ENCODE data around the gene RAI14. TPM values are rescaled to one million over a fixed set of nuclear protein-coding genes. Genes with fewer than 3 reads are reported as not detected.

The RAI14 gene
- total RNA-seq, 1 donor from 2014 or later: 11.5 TPM

- Histone ChIP-seq H3K27ac (ENCODE audit: low read depth, low read length) (no peak overlapping the region), H3K4me1 (ENCODE audit: control insufficient read depth in 3 of 3, insufficient read depth in 3 of 3, low read length in 3 of 3) (no peaks in the 10 kb centered on the region), H3K9me3 (ENCODE audit: control insufficient read depth in 3 of 3, low read length in 3 of 3) (no peaks in the 10 kb centered on the region), H3K36me3 (ENCODE audit: control insufficient read depth in 3 of 3, insufficient read depth in 3 of 3, low read length in 3 of 3) (no peaks in the 10 kb centered on the region), H3K9ac (ENCODE audit: low read depth in 1 of 3, low read length in 3 of 3) (no peak overlapping the region), H3K4me3 (ENCODE audit: low read length in 3 of 3) (no peak overlapping the region), H3K27me3 (ENCODE audit: control insufficient read depth in 3 of 3, insufficient read depth in 3 of 3, low read length in 3 of 3) (no peaks in the 10 kb centered on the region)
Measured at GRCh38 chr5:34685485-34686165, 29.5 kb downstream of the RAI14 start.

GRCh38 chr5:34686762-34687268 is 30.7 kb downstream of the RAI14 start:
- no peaks in the 10 kb centered on the region for H3K9me3 ChIP-seq (ENCODE audit: control insufficient read depth in 3 of 3, low read length in 3 of 3)
- no peak overlapping the region for H3K9ac ChIP-seq (ENCODE audit: low read depth in 1 of 3, low read length in 3 of 3)
- peaks cover 0 to 2% (median 0%) of the 10 kb centered on the region in 3 donors for H3K4me1 ChIP-seq (ENCODE audit: control insufficient read depth in 3 of 3, insufficient read depth in 3 of 3, low read length in 3 of 3)
- H3K4me3 ChIP-seq (ENCODE audit: low read length in 3 of 3): no peak overlapping the region
- H3K27ac ChIP-seq (ENCODE audit: low read depth, low read length): no peak overlapping the region
- no peaks in the 10 kb centered on the region for H3K27me3 ChIP-seq (ENCODE audit: control insufficient read depth in 3 of 3, insufficient read depth in 3 of 3, low read length in 3 of 3)
- no peaks in the 10 kb centered on the region for H3K36me3 ChIP-seq (ENCODE audit: control insufficient read depth in 3 of 3, insufficient read depth in 3 of 3, low read length in 3 of 3)

GRCh38 chr5:34687269-34688011 is 31.3 kb downstream of the RAI14 start:
- H3K9me3 ChIP-seq (ENCODE audit: control insufficient read depth in 3 of 3, low read length in 3 of 3): no peaks in the 10 kb centered on the region
- no peak overlapping the region for H3K4me3 ChIP-seq (ENCODE audit: low read length in 3 of 3)
- H3K36me3 ChIP-seq (ENCODE audit: control insufficient read depth in 3 of 3, insufficient read depth in 3 of 3, low read length in 3 of 3): no peaks in the 10 kb centered on the region
- peaks cover 0 to 2% (median 0%) of the 10 kb centered on the region in 3 donors for H3K4me1 ChIP-seq (ENCODE audit: control insufficient read depth in 3 of 3, insufficient read depth in 3 of 3, low read length in 3 of 3)
- H3K27ac ChIP-seq (ENCODE audit: low read depth, low read length): no peak overlapping the region
- H3K27me3 ChIP-seq (ENCODE audit: control insufficient read depth in 3 of 3, insufficient read depth in 3 of 3, low read length in 3 of 3): no peaks in the 10 kb centered on the region
- no peak overlapping the region for H3K9ac ChIP-seq (ENCODE audit: low read depth in 1 of 3, low read length in 3 of 3)

- H3K27ac ChIP-seq (ENCODE audit: low read depth, low read length): no peak overlapping the region
- no peak overlapping the region for H3K9ac ChIP-seq (ENCODE audit: low read depth in 1 of 3, low read length in 3 of 3)
- H3K4me1 ChIP-seq (ENCODE audit: control insufficient read depth in 3 of 3, insufficient read depth in 3 of 3, low read length in 3 of 3): peaks cover 0 to 2% (median 0%) of the 10 kb centered on the region in 3 donors
- H3K27me3 ChIP-seq (ENCODE audit: control insufficient read depth in 3 of 3, insufficient read depth in 3 of 3, low read length in 3 of 3): no peaks in the 10 kb centered on the region
- no peak overlapping the region for H3K4me3 ChIP-seq (ENCODE audit: low read length in 3 of 3)
- H3K9me3 ChIP-seq (ENCODE audit: control insufficient read depth in 3 of 3, low read length in 3 of 3): no peaks in the 10 kb centered on the region
- H3K36me3 ChIP-seq (ENCODE audit: control insufficient read depth in 3 of 3, insufficient read depth in 3 of 3, low read length in 3 of 3): no peaks in the 10 kb centered on the region
Measured at GRCh38 chr5:34688015-34688810, 32.1 kb downstream of the RAI14 start.

- H3K4me1 ChIP-seq (ENCODE audit: control insufficient read depth in 3 of 3, insufficient read depth in 3 of 3, low read length in 3 of 3): peaks cover 0 to 2% (median 0%) of the 10 kb centered on the region in 3 donors
- no peak overlapping the region for H3K4me3 ChIP-seq (ENCODE audit: low read length in 3 of 3)
- H3K9ac ChIP-seq (ENCODE audit: low read depth in 1 of 3, low read length in 3 of 3): no peak overlapping the region
Measured at GRCh38 chr5:34690301-34690700, 34.2 kb downstream of the RAI14 start.

GRCh38 chr5:34690898-34691297 is 34.8 kb downstream of the RAI14 start:
- Histone ChIP-seq H3K4me1 (ENCODE audit: control insufficient read depth in 3 of 3, insufficient read depth in 3 of 3, low read length in 3 of 3) (peaks cover 0 to 2% (median 0%) of the 10 kb centered on the region in 3 donors), H3K36me3 (ENCODE audit: control insufficient read depth in 3 of 3, insufficient read depth in 3 of 3, low read length in 3 of 3) (no peaks in the 10 kb centered on the region), H3K27ac (ENCODE audit: low read depth, low read length) (no peak overlapping the region)

More at GRCh38 chr5:34690301-34690700, 34.2 kb downstream of the RAI14 start:
- Histone ChIP-seq H3K36me3 (ENCODE audit: control insufficient read depth in 3 of 3, insufficient read depth in 3 of 3, low read length in 3 of 3) (no peaks in the 10 kb centered on the region), H3K27ac (ENCODE audit: low read depth, low read length) (no peak overlapping the region), H3K27me3 (ENCODE audit: control insufficient read depth in 3 of 3, insufficient read depth in 3 of 3, low read length in 3 of 3) (no peaks in the 10 kb centered on the region), H3K9me3 (ENCODE audit: control insufficient read depth in 3 of 3, low read length in 3 of 3) (no peaks in the 10 kb centered on the region)

GRCh38 chr5:34691326-34691725 is 35.2 kb downstream of the RAI14 start:
- no peak overlapping the region for H3K9ac ChIP-seq (ENCODE audit: low read depth in 1 of 3, low read length in 3 of 3)
- no peak overlapping the region for H3K4me3 ChIP-seq (ENCODE audit: low read length in 3 of 3)
- peaks cover 0 to 2% (median 0%) of the 10 kb centered on the region in 3 donors for H3K4me1 ChIP-seq (ENCODE audit: control insufficient read depth in 3 of 3, insufficient read depth in 3 of 3, low read length in 3 of 3)
- H3K36me3 ChIP-seq (ENCODE audit: control insufficient read depth in 3 of 3, insufficient read depth in 3 of 3, low read length in 3 of 3): no peaks in the 10 kb centered on the region
- no peaks in the 10 kb centered on the region for H3K9me3 ChIP-seq (ENCODE audit: control insufficient read depth in 3 of 3, low read length in 3 of 3)
- no peak overlapping the region for H3K27ac ChIP-seq (ENCODE audit: low read depth, low read length)
- H3K27me3 ChIP-seq (ENCODE audit: control insufficient read depth in 3 of 3, insufficient read depth in 3 of 3, low read length in 3 of 3): no peaks in the 10 kb centered on the region

More at GRCh38 chr5:34690898-34691297, 34.8 kb downstream of the RAI14 start:
- H3K27me3 ChIP-seq (ENCODE audit: control insufficient read depth in 3 of 3, insufficient read depth in 3 of 3, low read length in 3 of 3): no peaks in the 10 kb centered on the region
- H3K9ac ChIP-seq (ENCODE audit: low read depth in 1 of 3, low read length in 3 of 3): no peak overlapping the region
- H3K9me3 ChIP-seq (ENCODE audit: control insufficient read depth in 3 of 3, low read length in 3 of 3): no peaks in the 10 kb centered on the region
- no peak overlapping the region for H3K4me3 ChIP-seq (ENCODE audit: low read length in 3 of 3)

GRCh38 chr5:34692786-34693185 is 36.7 kb downstream of the RAI14 start:
- no peaks in the 10 kb centered on the region for H3K9me3 ChIP-seq (ENCODE audit: control insufficient read depth in 3 of 3, low read length in 3 of 3)
- H3K4me1 ChIP-seq (ENCODE audit: control insufficient read depth in 3 of 3, insufficient read depth in 3 of 3, low read length in 3 of 3): peaks cover 0 to 2% (median 0%) of the 10 kb centered on the region in 3 donors
- H3K36me3 ChIP-seq (ENCODE audit: control insufficient read depth in 3 of 3, insufficient read depth in 3 of 3, low read length in 3 of 3): no peaks in the 10 kb centered on the region
- no peak overlapping the region for H3K9ac ChIP-seq (ENCODE audit: low read depth in 1 of 3, low read length in 3 of 3)
- H3K27me3 ChIP-seq (ENCODE audit: control insufficient read depth in 3 of 3, insufficient read depth in 3 of 3, low read length in 3 of 3): no peaks in the 10 kb centered on the region
- H3K27ac ChIP-seq (ENCODE audit: low read depth, low read length): no peak overlapping the region
- no peak overlapping the region for H3K4me3 ChIP-seq (ENCODE audit: low read length in 3 of 3)

- Histone ChIP-seq H3K27ac (ENCODE audit: low read depth, low read length) (no peak overlapping the region), H3K27me3 (ENCODE audit: control insufficient read depth in 3 of 3, insufficient read depth in 3 of 3, low read length in 3 of 3) (no peaks in the 10 kb centered on the region), H3K4me1 (ENCODE audit: control insufficient read depth in 3 of 3, insufficient read depth in 3 of 3, low read length in 3 of 3) (peaks cover 0 to 2% (median 0%) of the 10 kb centered on the region in 3 donors), H3K9ac (ENCODE audit: low read depth in 1 of 3, low read length in 3 of 3) (no peak overlapping the region), H3K4me3 (ENCODE audit: low read length in 3 of 3) (no peak overlapping the region), H3K36me3 (ENCODE audit: control insufficient read depth in 3 of 3, insufficient read depth in 3 of 3, low read length in 3 of 3) (no peaks in the 10 kb centered on the region), H3K9me3 (ENCODE audit: control insufficient read depth in 3 of 3, low read length in 3 of 3) (no peaks in the 10 kb centered on the region)
Measured at GRCh38 chr5:34694012-34694411, 37.9 kb downstream of the RAI14 start.
